ENCODE measurements around the gene PAK5. TPM values are rescaled to one million over a fixed set of nuclear protein-coding genes. Genes with fewer than 3 reads are reported as not detected.

The PAK5 gene
- total RNA-seq, 2 experiments from 2014 or later, result not detected

GRCh38 chr20:9829835-9830234 is 9.0 kb downstream of the PAK5 start:
- no peak overlapping the region for H3K4me3 Mint-ChIP-seq

GRCh38 chr20:9817654-9818053 is 21.2 kb downstream of the PAK5 start:
- H3K27ac Mint-ChIP-seq, result no peak overlapping the region
- CTCF ChIA-PET, result no interaction called here
- no peaks in the 10 kb centered on the region for H3K4me1 Mint-ChIP-seq (ENCODE audit: low read depth)
- intact Hi-C loops (cut with micrococcal nuclease), result no loop called here
- no peaks in the 10 kb centered on the region for H3K36me3 Mint-ChIP-seq (ENCODE audit: low read depth)
- peaks cover 2% of the 10 kb centered on the region for H3K9me3 Mint-ChIP-seq
- DNase-seq, result no peak
- H3K4me3 Mint-ChIP-seq, result no peak overlapping the region
- no peaks in the 10 kb centered on the region for H3K27me3 Mint-ChIP-seq (ENCODE audit: low read depth)

More at GRCh38 chr20:9829835-9830234, 9.0 kb downstream of the PAK5 start:
- Mint-ChIP-seq H3K4me1 (ENCODE audit: low read depth) (no peaks in the 10 kb centered on the region), H3K36me3 (ENCODE audit: low read depth) (no peaks in the 10 kb centered on the region), H3K9me3 (no peaks in the 10 kb centered on the region), H3K27me3 (ENCODE audit: low read depth) (peaks cover 2% of the 10 kb centered on the region), H3K27ac (no peak overlapping the region)
- CTCF ChIA-PET, result no interaction called here
- intact Hi-C loops (cut with micrococcal nuclease), result no loop called here
- DNase-seq, result no peak

GRCh38 chr20:9815632-9816031 is 23.2 kb downstream of the PAK5 start:
- Mint-ChIP-seq H3K4me3 (no peak overlapping the region), H3K9me3 (peaks cover 2% of the 10 kb centered on the region), H3K4me1 (ENCODE audit: low read depth) (no peaks in the 10 kb centered on the region), H3K27ac (no peak overlapping the region), H3K27me3 (ENCODE audit: low read depth) (no peaks in the 10 kb centered on the region), H3K36me3 (ENCODE audit: low read depth) (no peaks in the 10 kb centered on the region)
- DNase-seq, result no peak
- CTCF ChIA-PET, result no interaction called here
- intact Hi-C loops (cut with micrococcal nuclease), result no loop called here

GRCh38 chr20:9810738-9811137 is 28.1 kb downstream of the PAK5 start:
- H3K27me3 Mint-ChIP-seq (ENCODE audit: low read depth), result no peaks in the 10 kb centered on the region
- H3K4me3 Mint-ChIP-seq, result no peak overlapping the region
- intact Hi-C loops (cut with micrococcal nuclease), result no loop called here
- no peaks in the 10 kb centered on the region for H3K36me3 Mint-ChIP-seq (ENCODE audit: low read depth)
- CTCF ChIA-PET, result no interaction called here
- DNase-seq, result no peak
- H3K4me1 Mint-ChIP-seq (ENCODE audit: low read depth), result no peaks in the 10 kb centered on the region
- H3K9me3 Mint-ChIP-seq, result peaks cover under 1% of the 10 kb centered on the region
- no peak overlapping the region for H3K27ac Mint-ChIP-seq

GRCh38 chr20:9809271-9809670 is 29.6 kb downstream of the PAK5 start:
- no peak for DNase-seq
- intact Hi-C loops (cut with micrococcal nuclease), result no loop called here
- H3K9me3 Mint-ChIP-seq, result peaks cover 2% of the 10 kb centered on the region
- H3K36me3 Mint-ChIP-seq (ENCODE audit: low read depth), result no peaks in the 10 kb centered on the region
- H3K27me3 Mint-ChIP-seq (ENCODE audit: low read depth), result no peaks in the 10 kb centered on the region
- H3K4me3 Mint-ChIP-seq, result no peak overlapping the region
- H3K4me1 Mint-ChIP-seq (ENCODE audit: low read depth), result no peaks in the 10 kb centered on the region
- H3K27ac Mint-ChIP-seq, result no peak overlapping the region
- CTCF ChIA-PET, result no interaction called here

- Mint-ChIP-seq H3K4me3 (no peak overlapping the region), H3K36me3 (ENCODE audit: low read depth) (no peaks in the 10 kb centered on the region), H3K4me1 (ENCODE audit: low read depth) (no peaks in the 10 kb centered on the region), H3K9me3 (peaks cover 2% of the 10 kb centered on the region), H3K27me3 (ENCODE audit: low read depth) (no peaks in the 10 kb centered on the region), H3K27ac (no peak overlapping the region)
- intact Hi-C loops (cut with micrococcal nuclease), result no loop called here
- DNase-seq, result no peak
- CTCF ChIA-PET, result no interaction called here
These were observed 30.7 kb downstream of the PAK5 start for GRCh38 chr20:9808166-9808565.

- no peak for DNase-seq
- Mint-ChIP-seq H3K4me1 (ENCODE audit: low read depth) (no peaks in the 10 kb centered on the region), H3K4me3 (no peak overlapping the region), H3K27me3 (ENCODE audit: low read depth) (no peaks in the 10 kb centered on the region), H3K36me3 (ENCODE audit: low read depth) (no peaks in the 10 kb centered on the region), H3K9me3 (peaks cover 2% of the 10 kb centered on the region), H3K27ac (no peak overlapping the region)
- intact Hi-C loops (cut with micrococcal nuclease), result no loop called here
- CTCF ChIA-PET, result interaction anchor here (0.6 kb wide), 1 partner anchor 797 kb away, joined by 3 read pairs; no protein-coding TSS in a partner anchor
These were observed 31.7 kb downstream of the PAK5 start for GRCh38 chr20:9807136-9807535.

- H3K36me3 Mint-ChIP-seq (ENCODE audit: low read depth), result no peaks in the 10 kb centered on the region
- peaks cover 2% of the 10 kb centered on the region for H3K9me3 Mint-ChIP-seq
- H3K4me1 Mint-ChIP-seq (ENCODE audit: low read depth), result no peaks in the 10 kb centered on the region
- no peak for DNase-seq
- intact Hi-C loops (cut with micrococcal nuclease), result no loop called here
- no peak overlapping the region for H3K27ac Mint-ChIP-seq
- no peak overlapping the region for H3K4me3 Mint-ChIP-seq
- CTCF ChIA-PET, result no interaction called here
- H3K27me3 Mint-ChIP-seq (ENCODE audit: low read depth), result no peaks in the 10 kb centered on the region
These were observed 38.5 kb downstream of the PAK5 start for GRCh38 chr20:9800421-9800820.

GRCh38 chr20:9794831-9795230 is 44.0 kb downstream of the PAK5 start:
- Mint-ChIP-seq H3K36me3 (ENCODE audit: low read depth) (no peaks in the 10 kb centered on the region), H3K27ac (no peak overlapping the region), H3K4me3 (no peak overlapping the region), H3K4me1 (ENCODE audit: low read depth) (no peaks in the 10 kb centered on the region), H3K27me3 (ENCODE audit: low read depth) (no peaks in the 10 kb centered on the region), H3K9me3 (peaks cover 2% of the 10 kb centered on the region)
- no peak for DNase-seq
- CTCF ChIA-PET, result interaction anchor here (1.1 kb wide), 1 partner anchor 177 kb away, joined by 3 read pairs; no protein-coding TSS in a partner anchor
- intact Hi-C loops (cut with micrococcal nuclease), result no loop called here

- H3K36me3 Mint-ChIP-seq (ENCODE audit: low read depth), result no peaks in the 10 kb centered on the region
- peaks cover 2% of the 10 kb centered on the region for H3K9me3 Mint-ChIP-seq
- no peak overlapping the region for H3K4me3 Mint-ChIP-seq
- H3K4me1 Mint-ChIP-seq (ENCODE audit: low read depth), result no peaks in the 10 kb centered on the region
- no peaks in the 10 kb centered on the region for H3K27me3 Mint-ChIP-seq (ENCODE audit: low read depth)
- CTCF ChIA-PET, result interaction anchor here (0.6 kb wide), 1 partner anchor 1954 kb away, joined by 4 read pairs; no protein-coding TSS in a partner anchor
- no peak for DNase-seq
- no peak overlapping the region for H3K27ac Mint-ChIP-seq
- intact Hi-C loops (cut with micrococcal nuclease), result no loop called here
These were observed 46.2 kb downstream of the PAK5 start for GRCh38 chr20:9792674-9793073.

- H3K36me3 Mint-ChIP-seq (ENCODE audit: low read depth), result no peaks in the 10 kb centered on the region
- no peaks in the 10 kb centered on the region for H3K4me1 Mint-ChIP-seq (ENCODE audit: low read depth)
- H3K9me3 Mint-ChIP-seq, result no peaks in the 10 kb centered on the region
These were observed 49.7 kb downstream of the PAK5 start for GRCh38 chr20:9789131-9789530.

GRCh38 chr20:9775176-9775575 is 63.7 kb downstream of the PAK5 start:
- peaks cover 6% of the 10 kb centered on the region for H3K9me3 Mint-ChIP-seq
- CTCF ChIA-PET, result no interaction called here
- intact Hi-C loops (cut with micrococcal nuclease), result no loop called here
- H3K27me3 Mint-ChIP-seq (ENCODE audit: low read depth), result no peaks in the 10 kb centered on the region
- no peak overlapping the region for H3K4me3 Mint-ChIP-seq
- no peak overlapping the region for H3K27ac Mint-ChIP-seq
- no peak for DNase-seq
- no peaks in the 10 kb centered on the region for H3K4me1 Mint-ChIP-seq (ENCODE audit: low read depth)
- H3K36me3 Mint-ChIP-seq (ENCODE audit: low read depth), result no peaks in the 10 kb centered on the region

More at GRCh38 chr20:9789131-9789530, 49.7 kb downstream of the PAK5 start:
- intact Hi-C loops (cut with micrococcal nuclease), result no loop called here
- Mint-ChIP-seq H3K27me3 (ENCODE audit: low read depth) (no peaks in the 10 kb centered on the region), H3K4me3 (no peak overlapping the region), H3K27ac (no peak overlapping the region)
- DNase-seq, result no peak
- CTCF ChIA-PET, result no interaction called here

GRCh38 chr20:9769954-9770353 is 68.9 kb downstream of the PAK5 start:
- Mint-ChIP-seq H3K4me3 (no peak overlapping the region), H3K27ac (no peak overlapping the region), H3K36me3 (ENCODE audit: low read depth) (no peaks in the 10 kb centered on the region), H3K27me3 (ENCODE audit: low read depth) (no peaks in the 10 kb centered on the region), H3K4me1 (ENCODE audit: low read depth) (no peaks in the 10 kb centered on the region), H3K9me3 (peaks cover 1% of the 10 kb centered on the region)
- intact Hi-C loops (cut with micrococcal nuclease), result no loop called here
- DNase-seq, result no peak
- CTCF ChIA-PET, result no interaction called here

- CTCF ChIA-PET, result no interaction called here
- no peaks in the 10 kb centered on the region for H3K4me1 Mint-ChIP-seq (ENCODE audit: low read depth)
- intact Hi-C loops (cut with micrococcal nuclease), result no loop called here
These were observed 77.4 kb downstream of the PAK5 start for GRCh38 chr20:9761476-9761875.

More at GRCh38 chr20:9761476-9761875, 77.4 kb downstream of the PAK5 start:
- Mint-ChIP-seq H3K27me3 (ENCODE audit: low read depth) (no peaks in the 10 kb centered on the region), H3K4me3 (no peak overlapping the region), H3K9me3 (peaks cover 4% of the 10 kb centered on the region), H3K27ac (no peak overlapping the region), H3K36me3 (ENCODE audit: low read depth) (no peaks in the 10 kb centered on the region)
- DNase-seq, result no peak
